Nephron (organoid): ENCODE measurements around the gene ADORA1.

ENCODE experiments used
- H3K27ac Mint-ChIP-seq, 3 experiments: 2 replicates each; pipeline ENCODE4 v1.8.0; 2020; ENCODE audit warnings: mixed read lengths in 3 of 3, mild to moderate bottlenecking in 2 of 3, moderate library complexity in 1 of 3
- H3K27me3 Mint-ChIP-seq: 2 replicates; pipeline ENCODE4 v1.8.0; 2021; ENCODE audit warnings: low read depth, mild to moderate bottlenecking, moderate library complexity, mixed read lengths
- H3K36me3 Mint-ChIP-seq: 2 replicates; pipeline ENCODE4 v1.8.0; 2020; ENCODE audit warnings: low read depth, mixed read lengths
- H3K4me1 Mint-ChIP-seq: 2 replicates; pipeline ENCODE4 v1.8.0; 2020; ENCODE audit warnings: mixed read lengths
- H3K4me3 Mint-ChIP-seq, 3 experiments: 2 replicates each; pipeline ENCODE4 v1.8.0; 2020; ENCODE audit warnings: mild to moderate bottlenecking in 3 of 3, mixed read lengths in 3 of 3, moderate library complexity in 2 of 3
- H3K9me3 Mint-ChIP-seq: 2 replicates; pipeline ENCODE4 v1.8.0; 2020; ENCODE audit warnings: mixed read lengths
- CTCF ChIP-seq, 3 experiments: fragments of 200-600 bp; sonication (generic); IDR thresholded peaks; one replicate each; pipeline ENCODE4 v1.5.0; 2021; ENCODE audit warnings: antibody characterized with exemption in 3 of 3; ENCODE audit not compliant: unreplicated experiment in 3 of 3

Gene ADORA1

GRCh38 chr1:203082231-203082505, 45.4 kb upstream of the ADORA1 start:
- Mint-ChIP-seq H3K36me3 (no peaks in the 10 kb centered on the region), H3K4me1 (peaks cover 40% of the 10 kb centered on the region), H3K27me3 (peaks cover 9% of the 10 kb centered on the region), H3K9me3 (no peaks in the 10 kb centered on the region), H3K4me3 (peak overlapping the region in 2 of 3 experiments; percentile 8 to 90), H3K27ac (peak overlapping the region in 2 of 3 experiments; percentile 25 to 44)
- TF ChIP-seq CTCF (IDR thresholded peaks at IDR 0.05; ENCODE audit: unreplicated experiment in 3 of 3) = no peak

- TF ChIP-seq CTCF (IDR thresholded peaks at IDR 0.05; ENCODE audit: unreplicated experiment in 3 of 3) = no peak
- Mint-ChIP-seq H3K4me1 (peaks cover 45% of the 10 kb centered on the region), H3K27me3 (peaks cover 9% of the 10 kb centered on the region), H3K36me3 (no peaks in the 10 kb centered on the region), H3K27ac (peak overlapping the region; percentile 41 to 46 (median 44)), H3K4me3 (peak overlapping the region; percentile 64 to 90 (median 83)), H3K9me3 (no peaks in the 10 kb centered on the region)
Measured at GRCh38 chr1:203082571-203083462, 44.7 kb upstream of the ADORA1 start.

GRCh38 chr1:203083463-203083921, 44.0 kb upstream of the ADORA1 start:
- H3K9me3 Mint-ChIP-seq = no peaks in the 10 kb centered on the region
- H3K4me1 Mint-ChIP-seq = peaks cover 51% of the 10 kb centered on the region
- H3K27me3 Mint-ChIP-seq = peaks cover 4% of the 10 kb centered on the region
- no peak for TF ChIP-seq CTCF (IDR thresholded peaks at IDR 0.05; ENCODE audit: unreplicated experiment in 3 of 3)
- H3K4me3 Mint-ChIP-seq = peak overlapping the region; percentile 64 to 90 (median 83)
- H3K27ac Mint-ChIP-seq = peak overlapping the region; percentile 41 to 46 (median 44)
- no peaks in the 10 kb centered on the region for H3K36me3 Mint-ChIP-seq

- Mint-ChIP-seq H3K4me3 (peak overlapping the region; percentile 59 to 90 (median 83)), H3K27me3 (peaks cover 4% of the 10 kb centered on the region), H3K4me1 (peaks cover 60% of the 10 kb centered on the region), H3K9me3 (no peaks in the 10 kb centered on the region), H3K36me3 (no peaks in the 10 kb centered on the region), H3K27ac (peak overlapping the region in 2 of 3 experiments; percentile 21 to 48)
- TF ChIP-seq CTCF (IDR thresholded peaks at IDR 0.05; ENCODE audit: unreplicated experiment in 3 of 3) = peak; percentile 18 to 39 (median 26)
Measured at GRCh38 chr1:203084588-203085527, 42.7 kb upstream of the ADORA1 start.

GRCh38 chr1:203085528-203086406, 41.8 kb upstream of the ADORA1 start, which contains the start of gene MYOG:
Gene MYOG (minus strand): TSS chr1:203086012. CDS start chr1:203085961, 51 bp downstream.
- Mint-ChIP-seq H3K27me3 (peaks cover 4% of the 10 kb centered on the region), H3K9me3 (no peaks in the 10 kb centered on the region), H3K4me3 (peak within 1 kb of the TSS; percentile 71 to 90 (median 83)), H3K36me3 (no peaks in the 10 kb centered on the region), H3K4me1 (peaks cover 66% of the 10 kb centered on the region), H3K27ac (peak within 1 kb of the TSS; percentile 71 to 87 (median 71))
- no peak for TF ChIP-seq CTCF (IDR thresholded peaks at IDR 0.05; ENCODE audit: unreplicated experiment in 3 of 3)
